Suprapubic skin (tissue), 3 donors: Measurements from ENCODE around the gene TIMM8A.

ENCODE experiments used
- CTCF ChIP-seq, 2 donors: fragments of 200-600 bp in 1 of 2; fragments of 450-650 bp in 1 of 2; sonication (generic) in 1 of 2; IDR thresholded peaks; one replicate each; pipeline ENCODE4 v1.5.1; 2016 to 2019; ENCODE audit warnings: antibody characterized with exemption in 2 of 2, mild to moderate bottlenecking in 1 of 2, moderate library complexity in 1 of 2
- EP300 ChIP-seq: sonication (generic); formaldehyde crosslinking; IDR thresholded peaks from one replicate; pipeline ENCODE4 v1.6.1; 2017; ENCODE audit warnings: antibody characterized with exemption
- POLR2A ChIP-seq, 2 donors: fragments of 450-650 bp; IDR thresholded peaks; one replicate each; pipeline ENCODE4 v1.6.1; 2017; ENCODE audit warnings: antibody characterized with exemption in 2 of 2, mild to moderate bottlenecking in 2 of 2, moderate library complexity in 2 of 2

GRCh38 chrX:101385026-101385684 is 36.6 kb upstream of the TIMM8A start:
- no peak for TF ChIP-seq EP300
- TF ChIP-seq POLR2A (IDR thresholded peaks at IDR 0.05), result no peak
- TF ChIP-seq CTCF (IDR thresholded peaks at IDR 0.05), result no peak
